Jurkat, Clone E6-1 (cell line): ENCODE data around the gene RPL41.
"Not testable (repeated sequence)": the region's sequence is repeated elsewhere in the genome, so short reads cannot be mapped to it uniquely, and the experiment has no call there.

Source experiments
- DNase-seq: peaks from one replicate; pipeline ENCODE4 v3.0.0-alpha.2; 2011; ENCODE audit warnings: low read depth, low spot score
- H3K4me3 ChIP-seq: 2 replicates; pipeline ENCODE4 v1.5.1; 2011; ENCODE audit warnings: mild to moderate bottlenecking, low read length, control low read depth, moderate library complexity

Gene RPL41

DNA sequence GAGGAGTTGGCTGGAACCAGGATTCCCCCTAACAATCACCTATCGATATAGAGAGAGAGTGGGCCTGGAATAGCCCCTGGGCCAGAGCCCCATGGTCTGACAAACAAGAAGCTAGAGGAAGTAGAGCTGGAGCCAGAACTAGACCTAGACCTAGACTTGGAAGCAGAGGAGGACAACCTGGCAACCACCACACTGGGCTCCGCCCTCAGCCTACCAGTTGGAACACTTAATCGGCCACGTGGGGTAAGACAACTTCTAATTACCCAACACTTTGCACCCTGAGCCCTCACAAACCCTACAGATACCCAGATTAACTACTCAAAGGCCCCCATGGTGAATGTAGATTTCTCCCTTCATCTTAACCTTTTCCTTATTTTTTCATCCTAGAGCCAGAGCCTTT, 16.6 kb upstream of the RPL41 start:
- no peak for DNase-seq
- no peak overlapping the region for H3K4me3 ChIP-seq

DNA sequence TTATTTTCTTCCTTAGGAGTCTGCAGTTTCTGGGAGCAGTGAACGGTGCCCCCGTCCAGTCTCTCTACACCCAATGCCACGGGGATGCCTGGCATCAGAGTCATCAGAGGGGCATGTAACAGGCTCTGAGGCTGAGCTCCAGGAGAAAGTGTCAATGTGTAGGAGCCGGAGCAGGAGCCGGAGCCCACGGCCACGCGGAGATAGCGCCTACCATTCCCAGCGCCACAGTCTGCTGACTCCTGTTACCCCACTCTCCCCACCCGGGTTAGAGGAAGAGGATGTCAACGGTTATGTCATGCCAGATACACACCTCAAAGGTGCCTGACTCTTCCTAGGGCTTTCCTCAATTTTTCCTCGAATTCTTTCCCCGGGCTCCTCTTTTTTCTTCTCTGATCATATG, 15.4 kb upstream of the RPL41 start:
- DNase-seq: no peak
- H3K4me3 ChIP-seq: no peak overlapping the region

DNA sequence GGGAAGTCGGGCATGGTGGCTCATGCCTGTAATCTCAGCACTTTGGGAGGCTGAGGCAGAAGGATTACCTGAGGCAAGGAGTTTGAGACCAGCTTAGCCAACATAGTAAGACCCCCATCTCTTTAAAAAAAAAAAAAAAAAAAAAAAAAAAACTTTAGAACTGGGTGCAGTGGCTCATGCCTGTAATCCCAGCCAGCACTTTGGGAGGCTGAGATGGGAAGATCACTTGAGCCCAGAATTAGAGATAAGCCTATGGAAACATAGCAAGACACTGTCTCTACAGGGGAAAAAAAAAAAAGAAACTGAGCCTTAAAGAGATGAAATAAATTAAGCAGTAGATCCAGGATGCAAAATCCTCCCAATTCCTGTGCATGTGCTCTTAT, 13.8 kb upstream of the RPL41 start:
- DNase-seq: no peak
- no peak overlapping the region for H3K4me3 ChIP-seq

DNA sequence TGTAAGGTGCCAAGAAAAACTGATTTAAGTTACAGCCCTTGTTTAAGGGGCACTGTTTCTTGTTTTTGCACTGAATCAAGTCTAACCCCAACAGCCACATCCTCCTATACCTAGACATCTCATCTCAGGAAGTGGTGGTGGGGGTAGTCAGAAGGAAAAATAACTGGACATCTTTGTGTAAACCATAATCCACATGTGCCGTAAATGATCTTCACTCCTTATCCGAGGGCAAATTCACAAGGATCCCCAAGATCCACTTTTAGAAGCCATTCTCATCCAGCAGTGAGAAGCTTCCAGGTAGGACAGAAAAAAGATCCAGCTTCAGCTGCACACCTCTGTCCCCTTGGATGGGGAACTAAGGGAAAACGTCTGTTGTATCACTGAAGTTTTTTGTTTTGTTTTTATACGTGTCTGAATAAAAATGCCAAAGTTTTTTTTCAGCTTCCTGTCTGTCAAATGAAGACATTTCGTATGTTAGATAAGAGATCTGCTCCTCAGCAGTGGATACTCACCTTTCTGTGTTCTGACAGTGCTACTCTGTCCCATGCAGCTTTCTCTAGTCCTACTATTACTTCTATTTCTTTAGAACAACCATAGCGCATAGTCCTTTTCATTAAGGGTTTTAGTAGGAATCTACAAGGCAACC, 13.2 kb upstream of the RPL41 start:
- DNase-seq: peak; percentile 71
- H3K4me3 ChIP-seq: peak overlapping the region; percentile 91

DNA sequence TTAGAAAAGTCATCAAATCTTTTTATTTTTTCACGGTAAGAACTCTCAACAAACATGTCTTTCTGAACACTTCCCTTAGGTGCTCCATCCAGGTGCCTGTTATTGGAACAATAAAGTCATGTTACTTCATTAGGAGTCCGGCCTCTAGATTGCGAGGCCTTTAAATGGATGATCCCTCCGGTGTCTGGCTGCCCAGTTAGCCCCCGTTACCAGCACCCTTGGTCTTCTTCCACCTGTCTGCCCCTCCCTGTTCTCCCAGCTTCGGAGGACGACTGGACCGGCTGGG, 12.7 kb upstream of the RPL41 start:
- DNase-seq: no peak
- H3K4me3 ChIP-seq: peak overlapping the region; percentile 91

DNA sequence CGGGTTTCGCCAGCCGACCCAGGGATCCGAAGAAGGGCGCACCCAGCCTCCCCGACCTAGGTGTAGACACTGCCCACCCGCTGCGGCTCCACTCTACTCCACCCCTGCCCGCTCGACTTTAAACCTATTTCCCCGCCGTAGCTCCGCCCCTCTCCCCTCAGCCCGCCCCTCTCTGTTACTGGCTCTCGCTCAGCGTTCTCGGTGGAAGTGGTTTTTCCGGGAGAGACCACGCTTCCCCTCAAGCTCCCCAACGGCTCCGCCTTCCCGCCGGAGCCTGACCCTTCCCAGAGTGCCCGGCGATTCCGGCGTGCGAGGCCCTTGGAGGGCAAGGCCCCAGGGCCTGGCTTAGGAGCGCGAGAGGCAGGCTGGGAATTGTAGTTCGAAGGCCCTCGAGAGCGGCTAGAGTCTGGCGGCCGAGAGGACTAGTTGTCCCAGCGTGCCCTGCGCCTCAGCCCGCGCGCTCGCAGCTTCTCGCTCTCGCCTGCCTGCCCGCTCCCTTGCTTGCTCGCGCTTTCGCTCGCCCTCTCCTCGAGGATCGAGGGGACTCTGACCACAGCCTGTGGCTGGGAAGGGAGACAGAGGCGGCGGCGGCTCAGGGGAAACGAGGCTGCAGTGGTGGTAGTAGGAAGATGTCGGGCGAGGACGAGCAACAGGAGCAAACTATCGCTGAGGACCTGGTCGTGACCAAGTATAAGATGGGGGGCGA, 12.2 kb upstream of the RPL41 start, which contains the start of gene PA2G4:
TSS of gene PA2G4 (plus strand) at position 451 of the 706 bp plus-strand sequence. CDS start at position 630, 179 bp downstream.
- H3K4me3 ChIP-seq: peak within 1 kb of the TSS; percentile 91
- DNase-seq: peak; percentile 99

DNA sequence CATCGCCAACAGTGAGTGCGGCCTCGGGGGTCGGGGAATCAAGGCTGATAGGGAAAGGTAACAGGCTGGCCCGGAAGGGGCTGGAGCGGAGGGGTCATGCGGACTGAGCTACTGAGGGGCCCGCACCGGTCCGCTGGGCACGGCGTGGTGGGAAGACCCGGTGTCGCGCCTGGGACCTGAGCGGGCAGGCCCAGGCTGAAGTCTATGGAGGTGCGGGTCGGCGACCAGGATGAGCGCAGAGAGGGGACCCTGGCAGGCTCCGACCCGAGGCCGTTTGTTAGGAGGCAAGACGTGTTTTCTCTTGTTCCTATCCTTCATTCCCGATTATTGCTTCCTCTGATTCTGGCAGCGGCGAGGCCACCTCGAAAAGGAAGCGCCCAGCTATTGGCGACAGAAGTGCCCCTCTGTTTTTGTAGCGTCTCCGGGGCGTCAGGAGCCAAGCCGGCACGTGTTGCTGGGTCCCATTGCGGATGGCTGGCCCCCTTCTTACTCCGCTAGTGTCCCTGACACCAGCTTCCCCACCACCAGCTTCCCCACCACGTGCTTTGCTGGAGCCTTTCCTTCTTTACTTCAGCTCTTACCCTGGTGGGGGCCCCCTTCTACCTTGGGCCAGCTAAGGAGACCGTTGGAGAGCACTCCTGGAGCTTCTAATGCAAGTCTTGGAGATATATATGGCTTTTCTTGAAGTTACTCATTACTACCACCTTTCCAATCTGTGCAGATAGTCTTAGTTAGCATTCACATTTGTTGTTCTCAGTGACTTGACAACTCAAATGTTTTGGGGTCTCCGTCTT, 11.4 kb upstream of the RPL41 start:
- DNase-seq: no peak
- H3K4me3 ChIP-seq: peak overlapping the region; percentile 91

DNA sequence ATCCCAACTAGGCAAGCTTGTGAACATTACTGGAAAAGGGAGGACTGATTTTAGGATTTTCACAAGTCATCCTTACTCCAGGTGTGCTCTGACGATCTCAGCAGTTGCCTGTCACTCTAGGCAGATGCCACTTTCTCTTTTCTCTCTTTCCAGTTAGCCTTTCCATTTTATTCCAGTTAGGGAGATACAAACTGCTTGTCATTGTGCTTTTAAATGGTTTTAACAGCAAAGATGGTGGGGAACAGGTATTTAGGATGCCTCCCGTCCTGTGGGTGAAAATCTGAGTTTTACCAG, 10.9 kb upstream of the RPL41 start:
- H3K4me3 ChIP-seq: peak overlapping the region; percentile 91
- no peak for DNase-seq

DNA sequence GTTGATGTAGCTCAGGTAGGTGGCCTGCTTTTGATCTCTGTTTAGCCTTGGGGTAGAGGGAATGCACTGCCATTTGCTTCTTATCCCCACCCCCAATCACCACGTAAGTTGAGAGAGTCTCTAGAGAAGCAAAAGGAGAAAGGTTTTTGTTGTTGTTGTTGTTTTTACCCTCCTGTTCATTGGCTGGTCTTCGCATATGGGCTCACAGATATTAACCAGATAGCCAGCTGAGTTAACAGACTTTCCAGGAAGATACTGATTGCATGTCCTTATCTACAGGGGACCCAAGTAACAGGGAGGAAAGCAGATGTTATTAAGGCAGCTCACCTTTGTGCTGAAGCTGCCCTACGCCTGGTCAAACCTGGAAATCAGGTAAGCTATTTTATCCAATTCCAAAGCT, 9.2 kb upstream of the RPL41 start:
- H3K4me3 ChIP-seq: no peak overlapping the region
- DNase-seq: no peak

DNA sequence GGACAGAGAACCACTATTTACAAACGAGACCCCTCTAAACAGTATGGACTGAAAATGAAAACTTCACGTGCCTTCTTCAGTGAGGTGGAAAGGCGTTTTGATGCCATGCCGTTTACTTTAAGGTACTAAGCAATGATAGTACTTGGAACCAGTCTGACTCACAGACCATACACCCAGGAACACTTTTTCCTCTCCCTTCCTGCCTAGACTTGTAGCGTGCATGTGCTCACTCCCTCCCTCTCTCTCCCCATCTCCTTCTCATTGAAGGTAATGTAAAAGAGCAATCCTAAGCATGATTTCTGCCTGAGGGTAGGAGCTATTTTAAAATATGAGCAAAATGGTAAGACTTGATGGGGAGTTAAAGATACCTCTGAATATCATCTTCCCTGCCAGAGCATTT, 5.9 kb upstream of the RPL41 start:
- DNase-seq: no peak

DNA sequence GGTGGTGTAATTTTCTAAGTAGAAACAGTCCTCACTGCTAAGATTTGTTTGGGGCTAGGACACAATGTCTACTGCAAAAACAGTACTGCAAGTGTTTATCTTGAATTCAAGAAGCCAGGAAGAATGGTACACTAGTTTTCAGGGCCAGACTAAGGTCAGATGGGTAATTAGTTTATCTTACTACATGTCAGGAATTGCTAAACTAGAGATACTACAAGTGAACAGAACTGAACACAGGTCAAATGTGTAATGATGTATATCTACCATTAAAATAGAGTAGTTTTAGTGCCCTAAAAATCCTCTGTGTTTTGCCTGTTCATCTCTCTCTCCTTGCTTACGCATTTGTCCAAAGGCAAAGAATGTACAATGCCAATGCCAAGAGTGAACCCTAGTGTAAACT, 2.3 kb upstream of the RPL41 start:
- H3K4me3 ChIP-seq: no peak overlapping the region
- no peak for DNase-seq

More for the DNA sequence above, 5.9 kb upstream of the RPL41 start:
- no peak overlapping the region for H3K4me3 ChIP-seq

DNA sequence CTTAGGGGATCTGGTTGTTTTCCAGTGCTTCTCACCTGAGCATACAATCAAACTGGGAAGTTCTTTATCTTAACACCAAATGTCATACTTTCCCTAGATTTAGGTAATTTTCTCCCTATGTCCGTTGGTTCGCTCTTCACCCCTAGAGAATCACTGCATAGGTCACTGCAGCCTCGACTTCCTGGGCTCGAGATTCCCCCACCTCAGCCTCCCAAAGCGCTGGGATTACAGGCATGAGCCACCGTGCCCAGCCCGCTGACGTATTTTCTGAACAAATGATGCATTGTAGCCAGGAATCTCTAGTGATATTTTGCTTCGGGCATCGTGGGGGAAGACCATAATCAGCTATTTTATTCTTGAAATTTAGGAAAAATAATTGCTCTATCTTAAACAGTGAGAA, 1.1 kb upstream of the RPL41 start:
- DNase-seq: no peak
- peak overlapping the region; percentile 83 for H3K4me3 ChIP-seq

DNA sequence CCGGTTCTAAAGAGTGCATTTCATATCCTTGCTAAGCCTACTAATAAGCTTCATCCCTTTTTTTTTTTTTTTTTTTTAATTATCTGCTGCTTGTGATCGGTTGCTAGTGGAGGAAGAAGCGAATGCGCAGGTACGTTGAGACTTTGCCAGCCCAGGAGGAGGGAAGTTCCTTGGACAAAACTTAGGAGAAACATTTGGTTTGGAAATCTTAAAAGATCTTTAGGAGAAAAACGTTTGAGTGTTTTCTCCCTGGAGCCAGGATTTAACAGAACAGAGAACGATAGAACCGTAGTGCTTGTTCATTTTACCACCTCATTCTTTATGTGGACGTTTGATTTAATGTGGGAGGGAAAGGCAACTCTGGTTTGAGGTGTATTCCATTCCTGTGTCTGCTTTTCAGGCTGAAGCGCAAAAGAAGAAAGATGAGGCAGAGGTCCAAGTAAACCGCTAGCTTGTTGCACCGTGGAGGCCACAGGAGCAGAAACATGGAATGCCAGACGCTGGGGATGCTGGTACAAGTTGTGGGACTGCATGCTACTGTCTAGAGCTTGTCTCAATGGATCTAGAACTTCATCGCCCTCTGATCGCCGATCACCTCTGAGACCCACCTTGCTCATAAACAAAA, 761 bp downstream of the RPL41 start:
- not testable (repeated sequence) for DNase-seq
- H3K4me3 ChIP-seq: peak overlapping the region; percentile 88

DNA sequence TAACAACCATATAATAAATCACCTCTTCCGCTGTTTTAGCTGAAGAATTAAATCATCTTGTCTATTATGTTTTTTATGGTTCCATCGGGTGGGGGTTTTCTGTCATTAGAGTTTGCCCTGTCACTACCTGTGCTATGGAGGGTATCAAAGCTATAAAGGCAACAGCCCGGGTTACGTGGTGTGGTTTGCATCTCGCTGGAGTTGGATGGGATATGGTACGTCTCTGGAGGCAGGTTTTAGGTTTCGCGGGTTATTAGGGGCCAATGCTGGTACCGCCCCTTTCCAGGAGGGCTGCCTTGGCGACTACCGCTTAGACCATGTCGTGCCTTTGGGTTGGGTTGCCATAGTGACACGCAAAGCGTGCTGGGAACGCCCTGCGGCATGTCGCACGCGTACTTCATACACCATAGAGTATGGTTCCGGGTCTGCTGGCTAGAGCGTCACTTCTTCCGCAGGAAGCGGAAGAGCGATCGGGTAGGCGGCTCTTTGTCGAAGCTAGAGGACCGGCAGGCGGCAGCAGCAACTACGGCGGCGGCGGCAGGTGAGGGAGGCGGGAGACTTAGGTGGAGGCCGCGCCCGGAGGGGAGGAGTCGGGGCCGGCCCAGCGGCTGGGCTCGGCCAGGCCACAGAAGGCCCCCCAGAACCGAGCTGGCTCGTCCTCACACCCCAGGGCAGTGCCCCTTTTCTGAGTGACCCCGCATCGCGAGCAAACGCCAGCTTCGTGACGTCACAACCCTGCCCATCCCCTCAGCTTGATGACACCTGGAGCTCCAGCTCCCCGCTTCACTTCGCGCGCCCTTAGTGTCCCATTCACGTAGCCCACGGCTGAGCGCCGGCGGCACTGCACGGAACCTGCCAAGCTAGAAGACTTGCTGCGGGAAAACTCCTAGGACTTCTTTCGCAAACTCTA, 1.6 kb downstream of the RPL41 start, which contains the start of gene ZC3H10:
TSS of gene ZC3H10 (plus strand) at position 489 of the 910 bp plus-strand sequence. CDS start 2,297 bp downstream, outside the sequence.
- peak within 1 kb of the TSS; percentile 88 for H3K4me3 ChIP-seq
- DNase-seq: peak; percentile 100

DNA sequence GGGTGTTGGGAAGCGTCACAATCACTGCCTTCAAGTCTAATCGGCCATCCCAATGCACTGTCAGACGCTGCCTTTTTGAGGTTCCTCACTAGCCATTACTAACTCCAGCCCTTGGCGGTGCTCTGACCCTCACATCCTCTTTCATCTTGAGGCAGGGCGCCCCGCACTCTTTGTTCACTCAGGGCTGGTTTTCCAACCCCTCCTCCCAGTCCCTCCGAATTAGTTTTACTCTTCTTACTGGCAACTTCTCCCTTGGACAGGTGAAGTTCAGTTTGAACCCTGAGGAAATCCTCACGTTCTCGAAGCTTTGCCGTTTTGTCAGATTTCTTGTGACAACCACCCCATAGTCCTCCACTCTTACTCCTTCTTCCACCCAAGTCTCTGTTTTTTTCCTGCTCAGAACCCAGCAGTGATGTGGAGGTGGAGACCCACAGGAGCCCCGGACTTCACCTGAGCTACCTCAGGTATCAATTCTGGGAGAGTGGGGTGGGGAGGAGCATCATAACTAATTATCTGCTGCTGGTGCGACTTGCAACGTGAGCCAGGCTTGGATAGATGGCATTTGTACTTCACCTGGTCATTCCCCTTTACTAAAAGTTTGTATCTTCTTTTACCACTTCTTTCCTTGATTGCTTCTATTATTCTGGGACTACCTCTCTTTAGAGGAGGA, 2.4 kb downstream of the RPL41 start:
- no peak for DNase-seq
- H3K4me3 ChIP-seq: peak overlapping the region; percentile 88

DNA sequence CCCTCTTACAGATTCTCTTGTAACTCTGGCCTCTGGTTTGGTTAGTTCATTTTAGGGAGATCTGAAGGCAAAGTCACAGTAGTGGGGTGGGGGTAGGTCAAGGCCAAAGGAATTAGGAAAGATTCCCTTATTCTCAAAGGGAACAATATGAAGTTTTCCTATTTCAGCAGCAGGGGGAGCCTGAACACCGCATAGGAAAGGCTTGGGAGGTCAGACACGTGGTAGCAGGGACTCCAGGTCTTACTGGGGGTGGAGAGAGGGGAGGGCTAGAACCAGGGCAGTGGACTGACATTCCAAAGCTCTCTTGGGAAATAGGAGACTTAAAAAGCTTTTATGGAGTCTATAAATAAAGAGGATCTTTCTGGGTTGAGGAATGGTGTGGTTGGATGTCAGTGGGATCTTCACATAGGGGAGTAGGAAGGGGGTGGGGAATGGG, 2.9 kb downstream of the RPL41 start:
- DNase-seq: peak; percentile 76
- peak overlapping the region; percentile 88 for H3K4me3 ChIP-seq

DNA sequence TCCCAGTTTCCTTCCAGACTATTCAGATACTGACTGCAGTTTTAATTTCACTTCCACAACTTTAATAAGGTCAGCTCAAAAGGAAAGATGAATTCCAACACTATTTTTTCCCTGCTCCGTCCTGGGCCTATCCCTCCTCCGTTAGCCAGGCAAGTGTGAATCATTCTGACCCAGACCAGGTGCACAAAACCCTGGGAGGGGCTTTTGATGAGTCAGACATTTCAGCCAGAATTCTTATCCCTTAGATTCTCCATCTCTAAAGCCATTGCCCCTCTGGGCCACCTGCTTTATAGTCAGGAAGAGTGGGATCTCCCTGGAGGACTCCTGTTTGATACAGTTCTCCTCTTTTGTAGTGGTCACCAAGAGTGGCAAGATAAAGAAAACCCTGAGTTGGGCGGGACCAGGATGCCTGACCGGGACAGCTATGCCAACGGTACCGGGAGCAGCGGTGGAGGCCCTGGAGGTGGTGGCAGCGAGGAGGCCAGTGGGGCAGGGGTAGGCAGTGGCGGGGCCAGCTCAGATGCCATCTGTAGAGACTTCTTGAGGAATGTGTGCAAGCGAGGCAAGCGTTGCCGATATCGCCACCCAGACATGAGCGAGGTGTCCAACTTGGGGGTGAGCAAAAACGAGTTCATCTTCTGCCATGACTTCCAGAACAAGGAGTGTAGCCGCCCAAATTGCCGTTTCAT, 3.9 kb downstream of the RPL41 start:
- no peak for DNase-seq
- H3K4me3 ChIP-seq: no peak overlapping the region
